ENCODE data around the gene EXOC6B.

DNA sequence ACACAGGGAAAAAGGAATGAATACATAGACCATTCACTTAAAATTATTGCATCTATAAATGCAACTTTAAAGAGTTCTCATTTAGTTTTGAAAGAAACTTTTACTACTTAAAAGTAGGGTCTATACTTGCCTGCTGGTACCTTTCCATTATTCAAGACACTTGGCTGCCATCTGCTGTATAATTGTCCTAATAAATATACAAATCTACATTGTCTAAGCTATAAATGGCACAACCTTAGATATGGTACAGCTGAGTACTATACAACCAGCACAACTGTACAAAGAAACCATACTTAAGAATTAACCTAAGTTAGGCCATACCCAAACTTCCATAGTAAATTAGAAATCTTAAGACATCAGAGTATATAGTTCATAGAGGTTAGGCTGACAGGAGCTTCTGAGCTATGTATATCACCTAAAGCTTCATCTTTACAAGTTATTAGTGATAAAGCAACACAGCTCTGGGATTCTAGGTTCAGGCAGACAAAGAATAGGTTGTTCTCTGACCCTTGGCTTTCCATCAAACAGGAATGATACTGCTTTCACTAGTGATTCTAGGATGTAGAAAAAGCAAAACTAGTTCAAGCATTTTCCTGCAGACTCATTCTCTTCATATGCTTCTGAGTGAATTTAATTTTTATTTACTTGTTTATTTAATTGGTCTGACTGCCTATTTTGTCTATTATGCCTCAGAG is 22.1 kb downstream of the EXOC6B start:
- no peak for TF ChIP-seq POLR2A (IDR thresholded peaks at IDR 0.05; ENCODE audit: low read depth, low read length)
- TF ChIP-seq POLR2AphosphoS5 (IDR thresholded peaks at IDR 0.05; ENCODE audit: low read depth, low read length): no peak
- TF ChIP-seq SPI1 (IDR thresholded peaks at IDR 0.05; ENCODE audit: low read depth, low read length): no peak
- TF ChIP-seq POU2F2 (IDR thresholded peaks at IDR 0.05; ENCODE audit: low read depth, low read length): no peak

Data from GM12891 (cell line).